BJ (cell line): ENCODE results near the gene KRTAP5-11. TPM values are rescaled to one million over a fixed set of nuclear protein-coding genes. Genes with fewer than 3 reads are reported as not detected.
A peak's percentile ranks its signal among the peaks of the same experiment; 100 is the strongest.
"Not testable (repeated sequence)": the region's sequence is repeated elsewhere in the genome, so short reads cannot be mapped to it uniquely, and the experiment has no call there.

ENCODE experiments used
- CTCF ChIA-PET: fragments of 350-600 bp; formaldehyde crosslinking; extraction: SDS; loops from one replicate; lab custom pipeline; 2021; ENCODE audit warnings: antibody characterized with exemption, inconsistent platforms; lab: Yijun Ruan, JAX
- POLR2A ChIA-PET: fragments of 300-600 bp; sonication (Branson Sonifier 250); formaldehyde crosslinking; extraction: SDS; loops from one replicate; lab custom pipeline; 2021; ENCODE audit warnings: antibody characterized with exemption; lab: Charles Lee
- DNase-seq: peaks from one replicate; pipeline ENCODE4 v3.0.0-alpha.2; 2011; ENCODE audit warnings: low read depth
- H3K27me3 ChIP-seq: 2 replicates; pipeline ENCODE4 v1.6.0; 2011; ENCODE audit warnings: low read length; ENCODE audit not compliant: control insufficient read depth, insufficient read depth
- H3K36me3 ChIP-seq: 2 replicates; pipeline ENCODE4 v1.5.1; 2011; ENCODE audit warnings: low read length; ENCODE audit not compliant: control insufficient read depth, insufficient read depth
- H3K4me3 ChIP-seq: 2 replicates; pipeline ENCODE4 v1.5.1; 2011; ENCODE audit warnings: low read depth, mild to moderate bottlenecking, control low read depth, low read length
- CTCF ChIP-seq: IDR thresholded peaks from 2 replicates; pipeline ENCODE4 v1.5.1; 2011; ENCODE audit warnings: low read depth, mild to moderate bottlenecking, control low read depth, inconsistent platforms, low read length, moderate library complexity; ENCODE audit not compliant: insufficient read depth
- polyA plus RNA-seq: library from polyadenylated mRNA; depleted of rRNA; stranded (reverse); fragments of >200 nt; gene quantifications from 2 replicates; pipeline ENCODE4 v1.2.3, GENCODE V29; 2011

KRTAP5-11 gene
- polyA plus RNA-seq, 1 experiment = not detected

DNA sequence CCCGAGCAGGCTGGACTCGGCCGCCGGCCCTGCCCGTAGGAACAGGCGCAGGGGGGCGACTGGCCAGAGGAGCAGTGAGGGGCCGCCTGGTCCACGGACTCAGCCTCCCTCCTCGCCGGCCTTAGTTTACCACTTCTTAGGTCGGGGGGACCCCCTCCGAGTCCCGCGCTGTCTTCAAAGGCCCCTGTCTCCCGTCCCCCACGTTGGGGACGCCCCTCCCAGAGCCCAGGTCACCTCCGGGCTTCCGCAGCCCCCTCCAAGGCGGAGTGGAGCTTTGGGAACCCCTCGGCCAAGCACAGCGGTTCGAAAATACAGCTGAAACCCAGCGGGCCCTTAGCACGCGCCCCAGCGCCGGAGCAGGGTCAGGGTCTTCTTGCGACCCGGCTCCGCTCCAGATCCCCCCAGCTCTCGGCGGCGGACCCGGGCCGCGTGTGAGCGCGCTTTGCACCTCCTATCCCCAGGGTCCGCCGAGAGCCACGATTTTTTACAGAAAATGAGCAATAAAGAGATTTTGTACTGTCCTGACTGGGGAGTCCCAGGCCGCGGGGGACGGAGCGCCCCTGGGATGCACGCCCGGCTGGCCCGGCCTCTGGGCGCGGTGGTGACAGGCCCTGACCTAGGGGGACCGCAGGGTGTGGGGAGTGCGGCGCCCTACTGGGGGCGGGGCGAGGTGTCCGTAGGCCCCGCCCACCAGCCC is 25.0 kb upstream of the KRTAP5-11 start:
- POLR2A ChIA-PET, CTCF ChIA-PET, H3K36me3 ChIP-seq, H3K27me3 ChIP-seq, DNase-seq, H3K4me3 ChIP-seq: not testable (repeated sequence)

GRCh38 chr11:71606853-71607519 is 24.3 kb upstream of the KRTAP5-11 start:
- H3K36me3 ChIP-seq, H3K27me3 ChIP-seq, POLR2A ChIA-PET, CTCF ChIA-PET, H3K4me3 ChIP-seq, DNase-seq: not testable (repeated sequence)

DNA sequence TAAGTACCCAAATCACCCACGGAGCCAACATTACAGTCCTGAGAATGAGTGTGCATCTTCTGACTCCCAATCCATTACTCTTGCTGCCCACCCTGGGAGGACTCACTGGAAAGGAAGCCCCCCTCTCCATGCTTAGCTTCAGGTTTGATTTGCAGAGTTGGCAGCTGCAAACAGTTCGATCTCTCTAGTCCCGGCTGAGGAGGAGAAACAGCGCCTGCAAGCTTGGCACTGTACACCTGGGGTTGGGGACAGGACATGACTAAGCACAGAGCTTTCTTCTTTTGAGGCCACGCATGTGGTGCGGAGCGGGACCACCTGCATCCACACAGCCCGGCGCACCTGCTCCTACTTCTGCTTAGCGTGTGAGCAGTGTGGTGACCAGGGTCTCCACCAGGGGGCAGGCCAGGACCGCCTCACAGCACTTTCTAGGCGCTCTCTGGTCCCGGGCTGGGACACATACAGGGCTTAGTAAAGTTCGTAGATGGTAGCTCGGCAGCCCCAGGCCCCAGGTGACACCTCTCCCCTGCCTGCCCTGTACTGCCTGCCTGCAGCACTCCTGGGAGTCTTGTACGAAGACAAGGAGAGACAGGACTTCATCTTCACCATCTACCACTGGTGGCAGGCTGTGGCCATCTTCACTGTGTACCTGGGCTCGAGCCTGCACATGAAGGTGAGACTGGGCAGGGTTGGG is 22.3 kb upstream of the KRTAP5-11 start:
- H3K36me3 ChIP-seq, POLR2A ChIA-PET, CTCF ChIA-PET: not testable (repeated sequence)

GRCh38 chr11:71603221-71603620 is 20.5 kb upstream of the KRTAP5-11 start:
- DNase-seq, CTCF ChIA-PET, POLR2A ChIA-PET, H3K36me3 ChIP-seq, H3K4me3 ChIP-seq, H3K27me3 ChIP-seq: not testable (repeated sequence)

More for the DNA sequence above, 22.3 kb upstream of the KRTAP5-11 start:
- DNase-seq, H3K27me3 ChIP-seq, H3K4me3 ChIP-seq: not testable (repeated sequence)
- TF ChIP-seq CTCF = peak; percentile 15; the same call in 1 of the 2 replicates

- H3K4me3 ChIP-seq, H3K36me3 ChIP-seq, CTCF ChIA-PET, POLR2A ChIA-PET, DNase-seq, H3K27me3 ChIP-seq: not testable (repeated sequence)
Observed at GRCh38 chr11:71589546-71589920, 6.9 kb upstream of the KRTAP5-11 start.

GRCh38 chr11:71588822-71589545 is 6.3 kb upstream of the KRTAP5-11 start:
- POLR2A ChIA-PET, H3K4me3 ChIP-seq, CTCF ChIA-PET, H3K36me3 ChIP-seq, H3K27me3 ChIP-seq, DNase-seq: not testable (repeated sequence)

- H3K4me3 ChIP-seq, POLR2A ChIA-PET, DNase-seq, H3K27me3 ChIP-seq, CTCF ChIA-PET, H3K36me3 ChIP-seq: not testable (repeated sequence)
Observed at GRCh38 chr11:71588314-71588713, 5.6 kb upstream of the KRTAP5-11 start.

DNA sequence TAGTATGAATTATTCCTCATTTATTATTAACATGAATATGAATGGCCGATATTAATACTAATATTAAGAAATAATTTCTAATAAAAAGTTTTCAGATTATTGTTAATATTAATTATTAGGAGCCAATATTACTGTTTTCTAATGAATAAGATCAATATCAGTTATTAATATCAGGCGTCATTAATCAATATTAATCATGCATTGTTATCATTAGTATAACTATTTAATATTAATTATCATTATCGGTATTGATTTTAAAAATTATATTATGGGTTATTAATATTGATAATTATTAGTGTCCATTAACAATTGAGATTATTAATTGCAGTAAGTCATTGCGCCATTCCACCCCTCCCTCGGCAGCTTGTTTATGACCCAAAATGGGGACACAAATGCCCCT is 3.0 kb upstream of the KRTAP5-11 start:
- H3K4me3 ChIP-seq, DNase-seq, H3K27me3 ChIP-seq, CTCF ChIA-PET, POLR2A ChIA-PET, H3K36me3 ChIP-seq: not testable (repeated sequence)

DNA sequence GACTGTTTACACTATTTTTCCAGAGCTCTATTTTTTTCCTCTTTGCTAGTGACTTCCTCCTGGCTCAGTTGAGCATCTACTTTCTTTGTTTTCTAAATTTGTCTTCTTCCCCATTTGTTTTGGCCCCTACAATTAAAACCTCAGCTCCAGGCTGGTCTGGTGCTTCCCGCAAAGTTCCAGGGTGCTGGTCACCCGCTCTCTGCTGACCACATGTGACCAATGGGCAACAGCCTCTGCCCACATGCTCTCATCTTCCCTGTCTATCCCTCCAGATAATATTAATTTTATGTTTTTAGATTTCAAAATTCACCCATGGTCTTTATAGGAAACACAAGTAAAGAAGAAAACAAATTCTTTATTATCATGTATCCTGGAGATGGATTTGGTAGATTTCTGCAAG is 294 bp upstream of the KRTAP5-11 start:
- H3K27me3 ChIP-seq, H3K4me3 ChIP-seq, POLR2A ChIA-PET, DNase-seq, H3K36me3 ChIP-seq: not testable (repeated sequence)
- CTCF ChIA-PET = interaction anchor here (0.9 kb wide), 1 partner anchor 15 kb away, joined by 3 read pairs; no protein-coding TSS in a partner anchor
